ENCODE results near the gene LCN15.

The LCN15 gene

DNA sequence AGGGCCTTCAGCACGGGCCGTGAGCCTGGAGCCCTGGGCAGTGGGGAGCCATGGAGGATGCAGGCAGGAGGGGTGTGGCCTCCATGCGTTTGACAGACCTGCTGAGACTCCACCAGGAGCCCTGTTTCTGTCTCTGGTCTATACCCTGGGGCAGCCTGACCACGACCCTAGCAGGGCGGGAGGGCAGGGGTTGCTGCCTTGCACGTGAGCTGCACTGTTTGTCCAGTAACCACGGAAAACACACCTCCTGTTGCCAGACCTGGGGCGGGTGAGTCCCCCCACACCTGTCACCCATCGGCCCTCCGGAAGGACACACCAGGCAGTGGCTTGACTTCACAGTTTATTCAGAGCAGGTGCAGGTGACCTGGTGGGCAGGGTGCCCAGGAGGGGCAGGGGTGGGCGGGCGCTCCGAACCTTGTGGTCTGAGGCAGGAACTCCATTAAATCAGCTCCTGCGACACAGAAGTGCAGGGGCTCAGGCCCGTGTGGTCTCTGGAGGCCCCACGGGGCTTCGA, 10.2 kb downstream of the LCN15 start:
- H3K4me3 ChIP-seq (ENCODE audit: control insufficient read depth, low read depth, low read length): no peak overlapping the region
- DNase-seq (ENCODE audit: low read depth): no peak
- TF ChIP-seq, protein P1, sequence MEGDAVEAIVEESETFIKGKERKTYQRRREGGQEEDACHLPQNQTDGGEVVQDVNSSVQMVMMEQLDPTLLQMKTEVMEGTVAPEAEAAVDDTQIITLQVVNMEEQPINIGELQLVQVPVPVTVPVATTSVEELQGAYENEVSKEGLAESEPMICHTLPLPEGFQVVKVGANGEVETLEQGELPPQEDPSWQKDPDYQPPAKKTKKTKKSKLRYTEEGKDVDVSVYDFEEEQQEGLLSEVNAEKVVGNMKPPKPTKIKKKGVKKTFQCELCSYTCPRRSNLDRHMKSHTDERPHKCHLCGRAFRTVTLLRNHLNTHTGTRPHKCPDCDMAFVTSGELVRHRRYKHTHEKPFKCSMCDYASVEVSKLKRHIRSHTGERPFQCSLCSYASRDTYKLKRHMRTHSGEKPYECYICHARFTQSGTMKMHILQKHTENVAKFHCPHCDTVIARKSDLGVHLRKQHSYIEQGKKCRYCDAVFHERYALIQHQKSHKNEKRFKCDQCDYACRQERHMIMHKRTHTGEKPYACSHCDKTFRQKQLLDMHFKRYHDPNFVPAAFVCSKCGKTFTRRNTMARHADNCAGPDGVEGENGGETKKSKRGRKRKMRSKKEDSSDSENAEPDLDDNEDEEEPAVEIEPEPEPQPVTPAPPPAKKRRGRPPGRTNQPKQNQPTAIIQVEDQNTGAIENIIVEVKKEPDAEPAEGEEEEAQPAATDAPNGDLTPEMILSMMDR (IDR thresholded peaks at IDR 0.05; ENCODE audit: control insufficient read depth, insufficient read depth, low read depth, low read length, missing control alignments): no peak

DNA sequence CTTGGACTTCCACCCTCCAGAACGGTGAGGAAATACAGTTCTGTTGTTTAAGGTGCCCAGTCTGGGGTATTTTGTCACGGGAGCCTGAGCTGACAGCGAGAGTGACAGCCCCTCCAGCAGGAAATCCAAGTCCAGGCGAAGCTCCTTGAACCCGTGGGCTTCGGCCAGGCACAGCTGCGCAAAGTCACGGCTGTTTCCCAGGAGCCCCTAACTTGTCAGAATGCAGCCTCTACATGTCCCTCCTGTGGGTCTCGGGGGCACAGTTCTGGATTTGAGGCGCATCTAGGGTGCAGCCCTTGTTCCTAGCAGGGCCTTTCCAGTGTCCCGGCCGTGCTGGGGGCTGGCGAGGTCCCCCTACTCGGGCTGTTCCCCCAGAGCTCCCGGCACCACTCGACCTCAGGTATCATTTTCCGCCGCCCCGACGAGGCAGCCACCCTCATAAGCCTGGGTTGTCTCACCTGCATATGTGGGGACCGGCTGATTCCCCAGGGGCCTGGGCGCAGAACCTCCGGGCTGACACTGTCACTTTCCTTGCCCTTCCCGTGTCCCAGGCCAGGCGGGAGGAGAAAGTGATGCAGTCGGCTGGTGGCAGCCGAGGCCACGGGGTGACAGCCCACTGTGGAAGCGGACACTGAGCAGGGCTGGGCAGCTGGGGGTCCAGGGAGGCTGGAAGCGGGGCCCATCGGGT, 10.8 kb downstream of the LCN15 start:
- TF ChIP-seq, protein P1 (IDR thresholded peaks at IDR 0.05; ENCODE audit: control insufficient read depth, insufficient read depth, low read depth, low read length, missing control alignments): no peak
- DNase-seq (ENCODE audit: low read depth): no peak
- H3K4me3 ChIP-seq (ENCODE audit: control insufficient read depth, low read depth, low read length): no peak overlapping the region

DNA sequence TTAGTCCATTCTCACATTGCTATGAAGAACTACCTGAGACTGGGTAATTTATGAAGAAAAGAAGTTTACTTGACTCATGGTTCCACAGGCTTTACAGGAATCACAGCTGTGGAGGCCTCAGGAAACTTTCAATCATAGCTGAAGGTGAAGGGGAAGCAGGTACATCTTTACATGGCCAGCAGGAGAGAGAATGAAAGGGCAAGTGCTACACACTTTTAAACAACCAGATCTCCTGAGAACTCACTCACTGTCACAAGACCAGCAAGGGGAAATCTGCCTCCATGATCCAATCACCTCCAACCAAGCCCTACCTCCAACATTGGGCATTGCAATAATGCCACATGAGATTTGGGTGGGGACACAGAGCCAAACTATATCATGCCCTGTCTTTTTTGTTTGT, 12.5 kb downstream of the LCN15 start:
- TF ChIP-seq, protein P1 (IDR thresholded peaks at IDR 0.05; ENCODE audit: control insufficient read depth, insufficient read depth, low read depth, low read length, missing control alignments): no peak
- DNase-seq (ENCODE audit: low read depth): no peak
- no peak overlapping the region for H3K4me3 ChIP-seq (ENCODE audit: control insufficient read depth, low read depth, low read length)

DNA sequence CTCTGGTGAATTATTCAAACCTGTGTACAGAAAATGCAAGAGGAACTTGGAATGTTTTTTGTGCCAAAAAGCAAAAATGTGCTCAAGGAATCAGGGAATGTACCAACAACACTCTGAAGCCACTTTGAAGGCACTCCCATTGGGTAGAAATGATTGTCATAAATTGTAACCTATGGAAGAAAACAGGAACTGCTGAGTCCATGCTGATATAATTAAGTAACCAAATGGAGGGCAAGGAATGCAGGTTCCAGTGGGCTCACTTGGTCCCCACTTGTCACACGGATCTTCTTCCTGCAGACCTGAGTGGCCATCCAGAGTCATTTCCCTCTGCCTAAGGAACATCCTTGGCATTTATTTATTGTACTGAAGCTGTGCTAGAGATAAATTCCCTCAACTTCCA, 13.1 kb downstream of the LCN15 start:
- TF ChIP-seq, protein P1 (IDR thresholded peaks at IDR 0.05; ENCODE audit: control insufficient read depth, insufficient read depth, low read depth, low read length, missing control alignments): no peak
- DNase-seq (ENCODE audit: low read depth): no peak
- H3K4me3 ChIP-seq (ENCODE audit: control insufficient read depth, low read depth, low read length): no peak overlapping the region

DNA sequence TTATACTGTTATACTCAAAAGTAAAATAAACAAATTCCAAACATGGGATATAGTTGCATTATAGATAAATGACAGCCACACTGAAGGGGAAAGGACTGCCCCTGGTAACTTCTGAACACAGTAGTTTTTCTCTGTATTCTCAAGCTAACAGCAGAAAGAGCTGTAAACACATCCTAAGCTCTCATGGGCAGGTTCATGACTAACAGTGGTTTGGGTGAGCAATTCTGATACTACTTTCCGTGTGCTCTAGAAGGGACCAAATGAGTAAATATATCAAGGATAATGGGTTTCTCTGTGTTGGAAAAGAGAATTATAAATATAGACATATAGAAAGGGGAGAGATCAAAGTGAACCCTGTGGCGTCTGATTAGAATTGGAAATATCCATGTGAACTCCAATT, 13.8 kb downstream of the LCN15 start:
- no peak for DNase-seq (ENCODE audit: low read depth)
- TF ChIP-seq, protein P1 (IDR thresholded peaks at IDR 0.05; ENCODE audit: control insufficient read depth, insufficient read depth, low read depth, low read length, missing control alignments): no peak

DNA sequence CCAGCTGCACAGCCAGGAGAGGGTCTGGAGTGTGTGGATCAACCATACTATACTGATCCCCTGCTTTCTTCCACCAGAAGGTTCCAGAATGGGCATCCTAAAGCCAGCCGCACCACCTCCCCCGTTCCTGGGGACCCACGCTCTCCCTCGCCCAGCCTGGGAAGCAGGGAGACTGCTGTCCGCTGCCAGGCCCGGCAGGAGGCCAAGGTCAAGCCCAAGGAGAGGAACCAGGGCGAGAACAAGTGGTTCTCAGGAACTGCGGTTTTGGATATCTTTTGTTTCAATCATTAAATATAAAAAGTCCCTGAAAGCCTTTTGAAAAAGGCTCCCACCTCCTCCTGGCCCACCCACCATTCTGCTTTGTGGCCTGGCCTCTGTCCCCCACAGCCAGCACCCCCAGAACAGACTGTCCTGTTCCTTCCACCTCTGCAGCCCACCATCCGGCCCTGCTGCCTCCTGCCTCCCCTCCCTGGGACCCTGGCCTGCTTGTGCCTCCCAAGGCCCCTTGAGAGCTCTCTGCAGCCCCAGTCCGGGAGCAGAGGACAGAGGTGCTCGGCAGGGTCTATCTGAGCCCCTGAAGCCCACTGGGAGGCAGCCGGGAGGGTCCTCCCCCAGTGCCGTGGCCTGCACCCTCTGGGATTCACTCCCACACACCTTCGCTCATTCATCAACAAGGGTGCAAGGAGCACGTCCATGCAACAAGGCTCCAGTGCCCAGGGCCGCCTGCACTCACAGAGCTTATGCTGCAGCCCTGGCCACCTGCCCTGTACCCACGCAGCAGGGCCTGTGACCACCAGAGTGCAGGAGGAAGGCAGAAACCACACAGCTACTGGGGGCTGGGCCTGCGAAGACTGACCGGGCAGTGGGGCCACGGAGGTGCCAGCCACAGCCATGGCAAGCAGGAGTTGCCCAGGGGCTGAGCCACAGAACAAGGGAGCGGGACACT, 15.4 kb downstream of the LCN15 start:
- no peak overlapping the region for H3K4me3 ChIP-seq (ENCODE audit: control insufficient read depth, low read depth, low read length)
- TF ChIP-seq, protein P1 (IDR thresholded peaks at IDR 0.05; ENCODE audit: control insufficient read depth, insufficient read depth, low read depth, low read length, missing control alignments): no peak
- DNase-seq (ENCODE audit: low read depth): no peak

More for the DNA sequence above, 13.8 kb downstream of the LCN15 start:
- no peak overlapping the region for H3K4me3 ChIP-seq (ENCODE audit: control insufficient read depth, low read depth, low read length)
